Measurements from ENCODE around the gene RHBDD2. TPM values are rescaled to one million over a fixed set of nuclear protein-coding genes. Genes with fewer than 3 reads are reported as not detected.

Gene RHBDD2
- total and polyA plus RNA-seq, 10 of the 15 experiments (the other 5 are each of a cell fraction or from before 2014, with no cell fraction given), result 3.9 to 39.8 (median 16.9) TPM

DNA sequence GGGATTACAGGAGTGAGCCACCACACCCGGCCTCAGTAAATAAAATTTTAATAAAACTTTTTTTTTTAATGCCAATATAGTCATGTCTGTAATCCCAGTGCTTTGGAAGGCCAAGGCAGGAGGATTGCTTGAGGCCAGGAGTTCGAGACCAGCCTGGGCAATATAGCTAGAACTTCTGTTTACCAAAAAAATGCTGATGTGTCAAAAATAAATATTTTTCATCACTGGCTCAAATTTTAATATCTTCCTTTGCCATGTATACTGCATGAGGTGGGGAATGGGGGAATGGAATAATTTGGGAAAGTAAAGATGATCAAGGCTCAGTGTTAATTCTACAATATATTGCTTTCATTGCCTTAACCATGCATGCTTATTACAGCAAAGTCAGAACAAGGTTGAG, 10.7 kb upstream of the RHBDD2 start (continued):
- TF ChIP-seq, protein P1, sequence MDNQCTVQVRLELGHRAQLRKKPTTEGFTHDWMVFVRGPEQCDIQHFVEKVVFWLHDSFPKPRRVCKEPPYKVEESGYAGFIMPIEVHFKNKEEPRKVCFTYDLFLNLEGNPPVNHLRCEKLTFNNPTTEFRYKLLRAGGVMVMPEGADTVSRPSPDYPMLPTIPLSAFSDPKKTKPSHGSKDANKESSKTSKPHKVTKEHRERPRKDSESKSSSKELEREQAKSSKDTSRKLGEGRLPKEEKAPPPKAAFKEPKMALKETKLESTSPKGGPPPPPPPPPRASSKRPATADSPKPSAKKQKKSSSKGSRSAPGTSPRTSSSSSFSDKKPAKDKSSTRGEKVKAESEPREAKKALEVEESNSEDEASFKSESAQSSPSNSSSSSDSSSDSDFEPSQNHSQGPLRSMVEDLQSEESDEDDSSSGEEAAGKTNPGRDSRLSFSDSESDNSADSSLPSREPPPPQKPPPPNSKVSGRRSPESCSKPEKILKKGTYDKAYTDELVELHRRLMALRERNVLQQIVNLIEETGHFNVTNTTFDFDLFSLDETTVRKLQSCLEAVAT (IDR thresholded peaks at IDR 0.05), result no peak
- TF ChIP-seq DPF2 (IDR thresholded peaks at IDR 0.05), result no peak
- TF ChIP-seq FOXM1 (IDR thresholded peaks at IDR 0.05; ENCODE audit: low read depth, low read length), result no peak
- TF ChIP-seq, protein P2, sequence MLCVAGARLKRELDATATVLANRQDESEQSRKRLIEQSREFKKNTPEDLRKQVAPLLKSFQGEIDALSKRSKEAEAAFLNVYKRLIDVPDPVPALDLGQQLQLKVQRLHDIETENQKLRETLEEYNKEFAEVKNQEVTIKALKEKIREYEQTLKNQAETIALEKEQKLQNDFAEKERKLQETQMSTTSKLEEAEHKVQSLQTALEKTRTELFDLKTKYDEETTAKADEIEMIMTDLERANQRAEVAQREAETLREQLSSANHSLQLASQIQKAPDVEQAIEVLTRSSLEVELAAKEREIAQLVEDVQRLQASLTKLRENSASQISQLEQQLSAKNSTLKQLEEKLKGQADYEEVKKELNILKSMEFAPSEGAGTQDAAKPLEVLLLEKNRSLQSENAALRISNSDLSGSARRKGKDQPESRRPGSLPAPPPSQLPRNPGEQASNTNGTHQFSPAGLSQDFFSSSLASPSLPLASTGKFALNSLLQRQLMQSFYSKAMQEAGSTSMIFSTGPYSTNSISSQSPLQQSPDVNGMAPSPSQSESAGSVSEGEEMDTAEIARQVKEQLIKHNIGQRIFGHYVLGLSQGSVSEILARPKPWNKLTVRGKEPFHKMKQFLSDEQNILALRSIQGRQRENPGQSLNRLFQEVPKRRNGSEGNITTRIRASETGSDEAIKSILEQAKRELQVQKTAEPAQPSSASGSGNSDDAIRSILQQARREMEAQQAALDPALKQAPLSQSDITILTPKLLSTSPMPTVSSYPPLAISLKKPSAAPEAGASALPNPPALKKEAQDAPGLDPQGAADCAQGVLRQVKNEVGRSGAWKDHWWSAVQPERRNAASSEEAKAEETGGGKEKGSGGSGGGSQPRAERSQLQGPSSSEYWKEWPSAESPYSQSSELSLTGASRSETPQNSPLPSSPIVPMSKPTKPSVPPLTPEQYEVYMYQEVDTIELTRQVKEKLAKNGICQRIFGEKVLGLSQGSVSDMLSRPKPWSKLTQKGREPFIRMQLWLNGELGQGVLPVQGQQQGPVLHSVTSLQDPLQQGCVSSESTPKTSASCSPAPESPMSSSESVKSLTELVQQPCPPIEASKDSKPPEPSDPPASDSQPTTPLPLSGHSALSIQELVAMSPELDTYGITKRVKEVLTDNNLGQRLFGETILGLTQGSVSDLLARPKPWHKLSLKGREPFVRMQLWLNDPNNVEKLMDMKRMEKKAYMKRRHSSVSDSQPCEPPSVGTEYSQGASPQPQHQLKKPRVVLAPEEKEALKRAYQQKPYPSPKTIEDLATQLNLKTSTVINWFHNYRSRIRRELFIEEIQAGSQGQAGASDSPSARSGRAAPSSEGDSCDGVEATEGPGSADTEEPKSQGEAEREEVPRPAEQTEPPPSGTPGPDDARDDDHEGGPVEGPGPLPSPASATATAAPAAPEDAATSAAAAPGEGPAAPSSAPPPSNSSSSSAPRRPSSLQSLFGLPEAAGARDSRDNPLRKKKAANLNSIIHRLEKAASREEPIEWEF (IDR thresholded peaks at IDR 0.05; ENCODE audit: insufficient replicate concordance, low read depth, low read length), result no peak
- TF ChIP-seq RBBP5 (conservative IDR thresholded peaks at IDR 0.05), result no peak

Data from GM12878 (cell line).